BLaER1 treated with 17β-estradiol and CSF1 and Interleukin-3, amounts not matched to agents 10 nM and 100 nM (cell line): Measurements from ENCODE around the gene LSM5.

Experiments
- H3K27ac ChIP-seq, 11 experiments: shearing (Covaris generic); formaldehyde crosslinking; 2 replicates each; pipeline ENCODE4 v1.8.1; 2022
- H3K27me3 ChIP-seq, 11 experiments: shearing (Covaris generic); formaldehyde crosslinking; 2 replicates each; pipeline ENCODE4 v1.8.1; 2022
- H3K36me3 ChIP-seq, 11 experiments: shearing (Covaris generic); formaldehyde crosslinking; 2 replicates each; pipeline ENCODE4 v1.8.1; 2022
- H3K4me1 ChIP-seq, 10 experiments: shearing (Covaris generic); formaldehyde crosslinking; 2 replicates each; pipeline ENCODE4 v1.8.1; 2022
- H3K4me2 ChIP-seq, 11 experiments: shearing (Covaris generic); formaldehyde crosslinking; 2 replicates each; pipeline ENCODE4 v1.8.1; 2022
- H3K4me3 ChIP-seq, 10 experiments: shearing (Covaris generic); formaldehyde crosslinking; 2 replicates each; pipeline ENCODE4 v1.8.1; 2022
- H3K9ac ChIP-seq, 11 experiments: shearing (Covaris generic); formaldehyde crosslinking; 2 replicates each; pipeline ENCODE4 v1.8.1; 2022
- H3K9me3 ChIP-seq, 11 experiments: shearing (Covaris generic); formaldehyde crosslinking; replicated peaks in 1 of 11; 2 replicates each; pipeline ENCODE4 v1.8.1; 2022
- H4K20me1 ChIP-seq, 11 experiments: shearing (Covaris generic); formaldehyde crosslinking; 2 replicates each; pipeline ENCODE4 v1.8.1; 2022
- Cebpa-rat ChIP-seq, 11 experiments: shearing (Covaris generic); IDR thresholded peaks; 2 replicates each; pipeline ENCODE4 v1.8.1; 2022

LSM5 gene

DNA sequence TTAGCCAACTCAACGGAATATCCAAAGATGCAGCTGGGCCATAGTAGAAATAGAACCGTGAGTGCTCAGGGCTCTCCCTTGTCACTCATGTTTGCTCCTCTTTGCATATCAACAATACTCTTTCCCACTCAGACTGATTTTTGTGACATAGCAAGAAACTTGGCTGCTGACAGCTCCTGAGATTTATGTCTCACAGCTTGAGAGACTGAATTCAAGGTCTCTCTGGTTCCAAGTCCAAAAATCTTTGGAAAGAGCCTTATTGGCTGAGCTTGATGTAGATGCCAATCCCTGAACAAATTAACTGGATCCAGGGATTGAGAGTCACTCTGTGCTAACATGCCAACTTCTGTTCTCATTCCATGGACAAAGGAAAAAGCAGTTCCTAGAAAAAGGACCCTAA lies 30.4 kb downstream of the LSM5 start:
- Histone ChIP-seq H3K4me2 (no peak overlapping the region), H3K4me1 (peaks cover 0 to 6% (median 0%) of the 10 kb centered on the region in 10 experiments; a peak in 1 of 20 replicates), H3K4me3 (no peak overlapping the region), H3K36me3 (no peaks in the 10 kb centered on the region), H3K27me3 (no peaks in the 10 kb centered on the region), H3K9me3 (peaks cover 0 to 12% (median 5%) of the 10 kb centered on the region in 11 experiments; a peak in 7 of 22 replicates), H3K27ac (no peak overlapping the region), H3K9ac (no peak overlapping the region), H4K20me1 (no peaks in the 10 kb centered on the region)
- no peak for TF ChIP-seq Cebpa-rat (IDR thresholded peaks at IDR 0.05)

DNA sequence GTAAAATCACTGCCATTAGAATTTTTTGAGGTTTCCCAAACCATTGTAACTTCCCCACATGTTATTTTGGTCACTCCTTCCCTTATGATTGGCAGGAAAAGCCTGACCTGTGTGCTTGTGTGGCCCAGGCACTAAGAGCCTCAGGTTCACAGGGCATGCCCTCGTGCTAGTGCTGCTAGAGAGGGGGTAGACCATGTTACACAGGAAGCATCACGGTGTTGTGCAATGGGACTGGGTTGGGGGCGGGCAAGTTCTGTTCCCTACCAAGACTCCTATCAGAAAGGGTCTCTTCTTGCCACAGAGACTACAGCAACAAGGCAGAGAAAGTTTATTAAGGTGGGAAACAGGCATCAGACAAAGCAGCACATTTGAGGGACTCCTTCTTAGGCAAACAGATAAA lies 32.2 kb downstream of the LSM5 start:
- TF ChIP-seq Cebpa-rat (IDR thresholded peaks at IDR 0.05): no peak
- H3K27ac ChIP-seq: no peak overlapping the region

DNA sequence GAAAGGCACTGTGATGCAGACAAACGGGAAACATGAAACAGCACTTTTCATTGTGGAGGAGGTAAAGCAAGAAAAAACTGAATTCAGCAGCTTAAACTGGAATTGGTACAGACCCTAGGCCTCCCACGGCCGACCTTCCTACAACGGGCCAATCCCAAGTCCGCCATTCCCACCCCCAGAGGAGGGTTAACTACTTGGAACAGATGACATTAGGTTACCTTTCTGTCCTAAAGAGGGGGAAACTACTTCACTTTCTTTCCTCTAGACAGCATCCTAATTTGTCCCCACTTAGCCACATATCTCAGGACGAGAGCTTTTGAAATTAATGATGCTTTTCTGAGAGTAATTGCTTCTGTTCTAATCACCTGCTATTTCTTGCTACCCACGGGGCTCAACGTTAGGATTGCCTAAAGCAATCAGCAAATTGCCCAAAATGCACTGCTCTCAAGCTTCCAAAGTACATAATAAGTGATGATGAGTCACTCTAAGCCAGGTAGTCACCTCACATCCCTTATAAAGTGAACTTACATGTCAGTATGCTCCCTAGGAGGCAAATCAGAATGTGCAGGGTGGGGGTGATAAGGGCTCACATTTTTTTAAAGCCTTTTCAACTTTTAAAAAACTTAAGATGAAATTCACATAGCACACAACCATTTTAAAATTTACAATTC lies 36.7 kb downstream of the LSM5 start:
- Histone ChIP-seq H3K27ac (no peak overlapping the region), H4K20me1 (no peaks in the 10 kb centered on the region), H3K4me2 (no peak overlapping the region)

More for the DNA sequence above, 32.2 kb downstream of the LSM5 start:
- peaks cover 0 to 12% (median 5%) of the 10 kb centered on the region in 11 experiments; a peak in 7 of 22 replicates for H3K9me3 ChIP-seq
- no peak overlapping the region for H3K9ac ChIP-seq
- no peaks in the 10 kb centered on the region for H4K20me1 ChIP-seq
- H3K4me3 ChIP-seq: no peak overlapping the region
- H3K4me1 ChIP-seq: peaks cover 0 to 6% (median 0%) of the 10 kb centered on the region in 10 experiments; a peak in 1 of 20 replicates
- 0 out of 22 replicates have a peak overlapping the region, but pooled peaks of 1 of the 11 experiments have one; percentile 13 for H3K4me2 ChIP-seq
- no peaks in the 10 kb centered on the region for H3K36me3 ChIP-seq
- no peaks in the 10 kb centered on the region for H3K27me3 ChIP-seq

DNA sequence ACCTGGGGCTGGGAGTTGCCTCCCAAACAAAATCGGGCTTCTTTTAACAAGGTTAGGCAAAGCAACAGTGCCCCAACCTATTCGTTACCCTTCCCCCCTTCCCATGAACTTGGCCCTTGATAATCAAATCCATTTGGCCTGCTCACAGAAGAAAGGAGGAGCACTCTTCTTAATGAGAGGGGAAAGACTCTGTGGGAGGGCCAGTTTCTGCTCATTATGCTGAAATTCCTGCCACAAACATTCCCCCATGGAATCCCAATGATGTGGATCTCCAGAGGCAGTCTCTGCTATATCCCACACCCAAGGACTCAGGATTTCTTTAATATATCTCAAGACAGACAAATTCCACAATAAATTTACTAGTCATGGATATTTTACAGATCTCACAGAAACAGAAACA lies 43.0 kb downstream of the LSM5 start:
- no peak overlapping the region for H3K4me2 ChIP-seq
- H3K4me1 ChIP-seq: peaks cover 0 to 9% (median 0%) of the 10 kb centered on the region in 10 experiments; a peak in 7 of 20 replicates
- no peak for TF ChIP-seq Cebpa-rat (IDR thresholded peaks at IDR 0.05)
- no peak overlapping the region for H3K9ac ChIP-seq
- H3K27ac ChIP-seq: no peak overlapping the region
- H3K36me3 ChIP-seq: no peaks in the 10 kb centered on the region
- peaks cover 0 to 23% (median 17%) of the 10 kb centered on the region in 11 experiments; a peak in 13 of 22 replicates for H3K9me3 ChIP-seq
- no peak overlapping the region for H3K4me3 ChIP-seq
- H3K27me3 ChIP-seq: no peaks in the 10 kb centered on the region
- H4K20me1 ChIP-seq: no peaks in the 10 kb centered on the region

More for the DNA sequence above, 36.7 kb downstream of the LSM5 start:
- Histone ChIP-seq H3K9ac (no peak overlapping the region), H3K27me3 (no peaks in the 10 kb centered on the region), H3K36me3 (no peaks in the 10 kb centered on the region), H3K4me1 (peaks cover 0 to 9% (median 2%) of the 10 kb centered on the region in 10 experiments; a peak in 8 of 20 replicates), H3K4me3 (no peak overlapping the region), H3K9me3 (peaks cover 5 to 23% (median 15%) of the 10 kb centered on the region in 11 experiments; a peak in 13 of 22 replicates)
- TF ChIP-seq Cebpa-rat (IDR thresholded peaks at IDR 0.05): no peak

DNA sequence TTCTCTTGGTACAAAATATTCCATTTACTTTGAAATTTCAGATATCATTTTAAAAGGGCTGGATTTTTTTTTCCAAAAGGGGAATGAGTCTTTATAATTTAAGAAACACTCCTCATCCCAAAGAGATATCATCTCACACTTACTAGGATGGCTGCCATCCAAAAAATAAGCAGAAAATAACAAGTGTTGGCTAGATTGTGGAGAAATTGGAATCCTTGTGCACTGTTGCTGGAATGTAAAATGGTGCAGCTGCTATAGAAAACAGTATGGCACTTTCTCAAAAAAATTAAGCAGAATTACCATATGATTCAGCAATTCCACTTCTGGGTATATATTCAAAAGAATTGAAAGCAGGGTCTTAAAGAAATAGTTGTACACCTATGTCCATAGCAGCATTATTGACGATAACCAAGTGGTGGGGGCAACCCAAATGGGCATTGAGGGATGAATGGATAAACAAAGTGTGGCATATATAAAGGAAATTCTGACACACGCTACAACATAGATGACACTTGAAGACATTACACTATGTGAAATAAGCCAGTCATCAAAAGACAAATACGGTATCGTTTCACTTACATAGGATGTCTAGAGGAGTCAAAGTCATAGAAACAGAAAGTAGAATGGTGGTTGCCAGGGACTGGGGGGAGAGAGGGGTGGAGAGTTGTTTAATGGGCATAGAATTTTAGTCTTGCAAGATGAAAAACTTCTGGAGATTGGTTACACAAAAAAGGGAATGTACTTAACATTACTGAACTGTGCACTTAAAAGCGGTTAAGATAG lies 53.8 kb downstream of the LSM5 start:
- Histone ChIP-seq H4K20me1 (no peaks in the 10 kb centered on the region), H3K4me3 (no peak overlapping the region), H3K4me1 (no peaks in the 10 kb centered on the region; a peak in 1 of 20 replicates), H3K27me3 (no peaks in the 10 kb centered on the region), H3K9ac (no peak overlapping the region), H3K9me3 (no peaks in the 10 kb centered on the region), H3K4me2 (no peak overlapping the region), H3K27ac (no peak overlapping the region), H3K36me3 (no peaks in the 10 kb centered on the region)
- no peak for TF ChIP-seq Cebpa-rat (IDR thresholded peaks at IDR 0.05)
